ENCODE data around the gene PLCL2.

Gene PLCL2

GRCh38 chr3:16886303-16886683 lies 1.5 kb downstream of the PLCL2 start:
- no peak for FAIRE-seq
- DNase-seq (ENCODE audit: insufficient read length, low spot score), result no peak
- TF ChIP-seq POU2F2 (IDR thresholded peaks at IDR 0.05; ENCODE audit: low read depth, low read length), result no peak

GRCh38 chr3:16887130-16887529 lies 2.4 kb downstream of the PLCL2 start:
- TF ChIP-seq POLR2AphosphoS5 (IDR thresholded peaks at IDR 0.05; ENCODE audit: low read depth, low read length) (no peak), POLR2A (IDR thresholded peaks at IDR 0.05; ENCODE audit: low read depth, low read length) (no peak), PAX5 (IDR thresholded peaks at IDR 0.05; ENCODE audit: insufficient read depth, low read length, severe bottlenecking) (no peak), TAF1 (IDR thresholded peaks at IDR 0.05; ENCODE audit: low read depth, low read length) (no peak), POU2F2 (IDR thresholded peaks at IDR 0.05; ENCODE audit: low read depth, low read length) (no peak), SPI1 (IDR thresholded peaks at IDR 0.05; ENCODE audit: low read depth, low read length) (no peak)
- FAIRE-seq (no peak), DNase-seq (ENCODE audit: insufficient read length, low spot score) (no peak)

GRCh38 chr3:16888356-16888755 lies 3.6 kb downstream of the PLCL2 start:
- FAIRE-seq, result no peak
- DNase-seq (ENCODE audit: insufficient read length, low spot score), result no peak
- no peak for TF ChIP-seq POLR2A (IDR thresholded peaks at IDR 0.05; ENCODE audit: low read depth, low read length)
- no peak for TF ChIP-seq TAF1 (IDR thresholded peaks at IDR 0.05; ENCODE audit: low read depth, low read length)
- no peak for TF ChIP-seq POLR2AphosphoS5 (IDR thresholded peaks at IDR 0.05; ENCODE audit: low read depth, low read length)
- TF ChIP-seq PAX5 (IDR thresholded peaks at IDR 0.05; ENCODE audit: insufficient read depth, low read length, severe bottlenecking), result no peak
- TF ChIP-seq SPI1 (IDR thresholded peaks at IDR 0.05; ENCODE audit: low read depth, low read length), result no peak
- TF ChIP-seq POU2F2 (IDR thresholded peaks at IDR 0.05; ENCODE audit: low read depth, low read length), result no peak

- TF ChIP-seq SPI1 (IDR thresholded peaks at IDR 0.05; ENCODE audit: low read depth, low read length) (0 out of 2 replicates have a peak, but pooled peaks have one; percentile 5), TAF1 (IDR thresholded peaks at IDR 0.05; ENCODE audit: low read depth, low read length) (no peak), POU2F2 (IDR thresholded peaks at IDR 0.05; ENCODE audit: low read depth, low read length) (peak; percentile 33; the same call in 1 of the 2 replicates), PAX5 (IDR thresholded peaks at IDR 0.05; ENCODE audit: insufficient read depth, low read length, severe bottlenecking) (no peak), POLR2AphosphoS5 (IDR thresholded peaks at IDR 0.05; ENCODE audit: low read depth, low read length) (no peak)
- FAIRE-seq, result peak; percentile 88
Observed at GRCh38 chr3:16888785-16889607, 4.2 kb downstream of the PLCL2 start.

GRCh38 chr3:16890597-16891333 lies 6.0 kb downstream of the PLCL2 start:
- FAIRE-seq (peak; percentile 75), DNase-seq (ENCODE audit: insufficient read length, low spot score) (no peak)
- TF ChIP-seq POLR2A (IDR thresholded peaks at IDR 0.05; ENCODE audit: low read depth, low read length) (no peak), PAX5 (IDR thresholded peaks at IDR 0.05; ENCODE audit: insufficient read depth, low read length, severe bottlenecking) (no peak), POLR2AphosphoS5 (IDR thresholded peaks at IDR 0.05; ENCODE audit: low read depth, low read length) (no peak), SPI1 (IDR thresholded peaks at IDR 0.05; ENCODE audit: low read depth, low read length) (no peak), POU2F2 (IDR thresholded peaks at IDR 0.05; ENCODE audit: low read depth, low read length) (no peak), TAF1 (IDR thresholded peaks at IDR 0.05; ENCODE audit: low read depth, low read length) (no peak)

More at GRCh38 chr3:16888785-16889607, 4.2 kb downstream of the PLCL2 start:
- no peak for DNase-seq (ENCODE audit: insufficient read length, low spot score)

GRCh38 chr3:16893618-16894200 lies 9.0 kb downstream of the PLCL2 start:
- DNase-seq (ENCODE audit: insufficient read length, low spot score), result no peak
- TF ChIP-seq POU2F2 (IDR thresholded peaks at IDR 0.05; ENCODE audit: low read depth, low read length) (no peak), PAX5 (IDR thresholded peaks at IDR 0.05; ENCODE audit: insufficient read depth, low read length, severe bottlenecking) (no peak), POLR2AphosphoS5 (IDR thresholded peaks at IDR 0.05; ENCODE audit: low read depth, low read length) (no peak), SPI1 (IDR thresholded peaks at IDR 0.05; ENCODE audit: low read depth, low read length) (no peak), TAF1 (IDR thresholded peaks at IDR 0.05; ENCODE audit: low read depth, low read length) (no peak), POLR2A (IDR thresholded peaks at IDR 0.05; ENCODE audit: low read depth, low read length) (no peak)

GRCh38 chr3:16896094-16896627 lies 11.4 kb downstream of the PLCL2 start:
- DNase-seq (ENCODE audit: insufficient read length, low spot score) (no peak), FAIRE-seq (no peak)
- TF ChIP-seq POLR2AphosphoS5 (IDR thresholded peaks at IDR 0.05; ENCODE audit: low read depth, low read length), result no peak
- TF ChIP-seq PAX5 (IDR thresholded peaks at IDR 0.05; ENCODE audit: insufficient read depth, low read length, severe bottlenecking), result no peak
- TF ChIP-seq POLR2A (IDR thresholded peaks at IDR 0.05; ENCODE audit: low read depth, low read length), result no peak
- TF ChIP-seq POU2F2 (IDR thresholded peaks at IDR 0.05; ENCODE audit: low read depth, low read length), result no peak
- no peak for TF ChIP-seq TAF1 (IDR thresholded peaks at IDR 0.05; ENCODE audit: low read depth, low read length)
- no peak for TF ChIP-seq SPI1 (IDR thresholded peaks at IDR 0.05; ENCODE audit: low read depth, low read length)

More at GRCh38 chr3:16893618-16894200, 9.0 kb downstream of the PLCL2 start:
- peak; percentile 28 for FAIRE-seq

- TF ChIP-seq SPI1 (IDR thresholded peaks at IDR 0.05; ENCODE audit: low read depth, low read length), result no peak
- TF ChIP-seq TAF1 (IDR thresholded peaks at IDR 0.05; ENCODE audit: low read depth, low read length), result no peak
- no peak for TF ChIP-seq PAX5 (IDR thresholded peaks at IDR 0.05; ENCODE audit: insufficient read depth, low read length, severe bottlenecking)
- TF ChIP-seq POLR2AphosphoS5 (IDR thresholded peaks at IDR 0.05; ENCODE audit: low read depth, low read length), result no peak
- no peak for TF ChIP-seq POLR2A (IDR thresholded peaks at IDR 0.05; ENCODE audit: low read depth, low read length)
- no peak for TF ChIP-seq POU2F2 (IDR thresholded peaks at IDR 0.05; ENCODE audit: low read depth, low read length)
- no peak for FAIRE-seq
- no peak for DNase-seq (ENCODE audit: insufficient read length, low spot score)
Observed at GRCh38 chr3:16896820-16897219, 12.1 kb downstream of the PLCL2 start.
